Vagina (tissue), 2 donors: Measurements from ENCODE around the gene REL. TPM values are rescaled to one million over a fixed set of nuclear protein-coding genes. Genes with fewer than 3 reads are reported as not detected.
A peak's percentile ranks its signal among the peaks of the same experiment; 100 is the strongest.

Experiments used
- DNase-seq, 2 donors: peaks; one replicate each; pipeline ENCODE4 v3.0.0-alpha.2; 2017; ENCODE audit errors: extremely low spot score in 2 of 2
- H3K27ac ChIP-seq: fragments of 200-600 bp; sonication (generic); one replicate; pipeline ENCODE4 v1.5.1; 2019
- H3K27me3 ChIP-seq: fragments of 200-600 bp; sonication (generic); one replicate; pipeline ENCODE4 v1.5.1; 2019
- H3K36me3 ChIP-seq, 2 donors: fragments of 200-600 bp; sonication (generic); one replicate each; pipeline ENCODE4 v1.5.1; 2017 to 2019
- H3K4me1 ChIP-seq: fragments of 200-600 bp; sonication (generic); one replicate; pipeline ENCODE4 v1.5.1; 2019
- H3K4me3 ChIP-seq, 2 donors: fragments of 200-600 bp; sonication (generic); 1 replicate in 1 of 2; 2 replicates in 1 of 2; pipeline ENCODE4 v1.5.1; 2016 to 2019
- H3K9me3 ChIP-seq: fragments of 200-600 bp; sonication (generic); one replicate; pipeline ENCODE4 v1.5.1; 2019
- CTCF ChIP-seq, 3 experiments: fragments of 450-650 bp in 2 of 3; fragments of 200-600 bp in 1 of 3; sonication (generic) in 1 of 3; IDR thresholded peaks; one replicate each; pipeline ENCODE4 v1.5.1; 2017 to 2019; ENCODE audit warnings: antibody characterized with exemption in 3 of 3, mild to moderate bottlenecking in 2 of 3, moderate library complexity in 2 of 3
- POLR2A ChIP-seq, 2 donors: fragments of 450-650 bp; IDR thresholded peaks; one replicate each; pipeline ENCODE4 v1.6.1; 2017; ENCODE audit warnings: antibody characterized with exemption in 2 of 2, mild to moderate bottlenecking in 2 of 2, moderate library complexity in 2 of 2
- POLR2AphosphoS5 ChIP-seq, 2 donors: sonication (generic); formaldehyde crosslinking; IDR thresholded peaks; one replicate each; pipeline ENCODE4 v1.9.0; 2017; ENCODE audit warnings: antibody characterized with exemption in 2 of 2, mild to moderate bottlenecking in 2 of 2, low read depth in 1 of 2; ENCODE audit not compliant: insufficient read depth in 1 of 2
- intact Hi-C: fragments of 100-400 bp; cut with DNase I; formaldehyde crosslinking; loops from one replicate; pipeline ENCODE4 v1.15.1; 2023
- total RNA-seq: library from RNA; depleted of rRNA; stranded (reverse); fragments of >200 nt; gene quantifications from one replicate; pipeline ENCODE4 v1.2.3, GENCODE V29; 2016

REL gene
- total RNA-seq, 1 donor from 2014 or later, result 29.0 TPM

- DNase-seq, result no peak
- Histone ChIP-seq H3K27me3 (no peaks in the 10 kb centered on the region), H3K36me3 (no peaks in the 10 kb centered on the region), H3K4me3 (no peak overlapping the region), H3K4me1 (peaks cover 6% of the 10 kb centered on the region), H3K27ac (no peak overlapping the region), H3K9me3 (no peaks in the 10 kb centered on the region)
- intact Hi-C loops, result no loop called here
- TF ChIP-seq POLR2AphosphoS5 (IDR thresholded peaks at IDR 0.05; ENCODE audit: insufficient read depth in 1 of 2, low read depth in 1 of 2) (peak in 1 of 2 donors; percentile 24), CTCF (IDR thresholded peaks at IDR 0.05) (no peak), POLR2A (IDR thresholded peaks at IDR 0.05) (no peak)
These were observed 76.3 kb downstream of the REL start for GRCh38 chr2:60957643-60958042.

GRCh38 chr2:60958361-60958760, 77.0 kb downstream of the REL start:
- Histone ChIP-seq H3K27ac (peak overlapping the region; percentile 42), H3K4me1 (peaks cover 6% of the 10 kb centered on the region), H3K36me3 (no peaks in the 10 kb centered on the region), H3K4me3 (no peak overlapping the region), H3K9me3 (no peaks in the 10 kb centered on the region), H3K27me3 (no peaks in the 10 kb centered on the region)
- DNase-seq, result no peak
- TF ChIP-seq CTCF (IDR thresholded peaks at IDR 0.05), result no peak
- no peak for TF ChIP-seq POLR2A (IDR thresholded peaks at IDR 0.05)
- no peak for TF ChIP-seq POLR2AphosphoS5 (IDR thresholded peaks at IDR 0.05; ENCODE audit: insufficient read depth in 1 of 2, low read depth in 1 of 2)
- intact Hi-C loops, result no loop called here

- no peaks in the 10 kb centered on the region for H3K9me3 ChIP-seq
These were observed 77.4 kb downstream of the REL start for GRCh38 chr2:60958800-60959199.

GRCh38 chr2:60959501-60959900, 78.1 kb downstream of the REL start:
- Histone ChIP-seq H3K36me3 (no peaks in the 10 kb centered on the region), H3K27me3 (no peaks in the 10 kb centered on the region), H3K4me3 (no peak overlapping the region), H3K27ac (peak overlapping the region; percentile 31), H3K4me1 (peaks cover 6% of the 10 kb centered on the region), H3K9me3 (no peaks in the 10 kb centered on the region)
- intact Hi-C loops, result no loop called here
- no peak for TF ChIP-seq CTCF (IDR thresholded peaks at IDR 0.05)
- TF ChIP-seq POLR2A (IDR thresholded peaks at IDR 0.05), result no peak
- no peak for TF ChIP-seq POLR2AphosphoS5 (IDR thresholded peaks at IDR 0.05; ENCODE audit: insufficient read depth in 1 of 2, low read depth in 1 of 2)
- DNase-seq, result no peak

More at GRCh38 chr2:60958800-60959199, 77.4 kb downstream of the REL start:
- no peaks in the 10 kb centered on the region for H3K36me3 ChIP-seq
- H3K4me1 ChIP-seq, result peaks cover 6% of the 10 kb centered on the region
- TF ChIP-seq POLR2AphosphoS5 (IDR thresholded peaks at IDR 0.05; ENCODE audit: insufficient read depth in 1 of 2, low read depth in 1 of 2) (peak in 1 of 2 donors; percentile 87), POLR2A (IDR thresholded peaks at IDR 0.05) (no peak)
- peak overlapping the region; percentile 42 for H3K27ac ChIP-seq
- intact Hi-C loops, result no loop called here
- no peak overlapping the region for H3K4me3 ChIP-seq
- DNase-seq, result no peak
- H3K27me3 ChIP-seq, result no peaks in the 10 kb centered on the region

- no peaks in the 10 kb centered on the region for H3K9me3 ChIP-seq
- DNase-seq, result no peak
- TF ChIP-seq POLR2AphosphoS5 (IDR thresholded peaks at IDR 0.05; ENCODE audit: insufficient read depth in 1 of 2, low read depth in 1 of 2) (no peak), POLR2A (IDR thresholded peaks at IDR 0.05) (no peak), CTCF (IDR thresholded peaks at IDR 0.05) (no peak)
- intact Hi-C loops, result no loop called here
- H3K4me3 ChIP-seq, result no peak overlapping the region
- peaks cover 6% of the 10 kb centered on the region for H3K4me1 ChIP-seq
- no peaks in the 10 kb centered on the region for H3K27me3 ChIP-seq
- H3K27ac ChIP-seq, result peak overlapping the region; percentile 1
- no peaks in the 10 kb centered on the region for H3K36me3 ChIP-seq
These were observed 79.3 kb downstream of the REL start for GRCh38 chr2:60960706-60961105.
